Liver (tissue), 9 donors: ENCODE measurements around the gene COL12A1. TPM values are rescaled to one million over a fixed set of nuclear protein-coding genes. Genes with fewer than 3 reads are reported as not detected.

Experiments
- DNase-seq: peaks from one replicate; pipeline ENCODE4 v3.0.0-alpha.2; 2017; ENCODE audit warnings: low spot score
- H3K27ac ChIP-seq, 2 donors: one replicate each; pipeline ENCODE4 v1.7.0; 2013; ENCODE audit warnings: inconsistent platforms in 2 of 2, low read length in 2 of 2, control low read depth in 1 of 2, low read depth in 1 of 2, mild to moderate bottlenecking in 1 of 2
- H3K27me3 ChIP-seq, 4 donors: one replicate each; pipeline versions ENCODE4 v1.6.1 to v1.7.0; 2013; ENCODE audit warnings: low read length in 3 of 4, inconsistent platforms in 1 of 4, mild to moderate bottlenecking in 1 of 4, moderate library complexity in 1 of 4; ENCODE audit not compliant: control insufficient read depth in 4 of 4, insufficient read depth in 4 of 4
- H3K36me3 ChIP-seq, 4 donors: one replicate each; pipeline versions ENCODE4 v1.6.1 to v1.7.0; 2013; ENCODE audit warnings: low read length in 3 of 4, mild to moderate bottlenecking in 3 of 4, low read depth in 1 of 4, moderate library complexity in 1 of 4; ENCODE audit not compliant: control insufficient read depth in 4 of 4, insufficient read depth in 3 of 4
- H3K4me1 ChIP-seq, 4 donors: one replicate each; pipeline versions ENCODE4 v1.6.1 to v1.7.0; 2013; ENCODE audit warnings: low read length in 3 of 4, mild to moderate bottlenecking in 3 of 4, moderate library complexity in 1 of 4; ENCODE audit not compliant: control insufficient read depth in 4 of 4, insufficient read depth in 4 of 4
- H3K4me3 ChIP-seq, 3 donors: one replicate each; pipeline versions ENCODE4 v1.6.1 to v1.7.0; 2013; ENCODE audit warnings: low read length in 3 of 3, control low read depth in 1 of 3, low read depth in 1 of 3, mild to moderate bottlenecking in 1 of 3
- H3K9ac ChIP-seq, 2 donors: one replicate each; pipeline ENCODE4 v1.7.0; 2013; ENCODE audit warnings: low read length in 2 of 2, mild to moderate bottlenecking in 2 of 2, moderate library complexity in 2 of 2, control low read depth in 1 of 2, low read depth in 1 of 2
- H3K9me3 ChIP-seq, 4 donors: one replicate each; pipeline versions ENCODE4 v1.6.1 to v1.7.0; 2013; ENCODE audit warnings: low read length in 3 of 4; ENCODE audit not compliant: control insufficient read depth in 4 of 4
- EGR1 ChIP-seq, 2 donors: IDR thresholded peaks; 2 replicates each; pipeline ENCODE4 v1.6.1; 2016 to 2018; ENCODE audit warnings: antibody characterized with exemption in 2 of 2, low read depth in 2 of 2
- FOXA1 ChIP-seq: IDR thresholded peaks from 2 replicates; pipeline ENCODE4 v1.6.1; 2016; ENCODE audit warnings: antibody characterized with exemption
- FOXA2 ChIP-seq: IDR thresholded peaks from 2 replicates; pipeline ENCODE4 v1.6.1; 2016; ENCODE audit warnings: antibody characterized with exemption
- GABPA ChIP-seq, 2 donors: IDR thresholded peaks in 1 of 2; conservative IDR thresholded peaks in 1 of 2; 2 replicates each; pipeline ENCODE4 v1.6.1; 2016; ENCODE audit warnings: antibody characterized with exemption in 2 of 2, mild to moderate bottlenecking in 1 of 2, moderate library complexity in 1 of 2
- HNF4A ChIP-seq, 2 donors: conservative IDR thresholded peaks; 2 replicates each; pipeline ENCODE4 v1.6.1; 2016; ENCODE audit warnings: antibody characterized with exemption in 2 of 2, mild to moderate bottlenecking in 2 of 2
- HNF4G ChIP-seq: IDR thresholded peaks from 2 replicates; pipeline ENCODE4 v1.6.1; 2016; ENCODE audit warnings: antibody characterized with exemption
- JUND ChIP-seq, 2 donors: IDR thresholded peaks; 2 replicates each; pipeline ENCODE4 v1.6.1; 2016; ENCODE audit warnings: antibody characterized with exemption in 2 of 2
- NR2F2 ChIP-seq: IDR thresholded peaks from 2 replicates; pipeline ENCODE4 v1.6.1; 2016; ENCODE audit warnings: antibody characterized with exemption
- RAD21 ChIP-seq, 2 donors: IDR thresholded peaks; 2 replicates each; pipeline ENCODE4 v1.6.1; 2016; ENCODE audit warnings: antibody characterized with exemption in 2 of 2, mild to moderate bottlenecking in 2 of 2
- SP1 ChIP-seq: IDR thresholded peaks from 2 replicates; pipeline ENCODE4 v1.6.1; 2018; ENCODE audit warnings: antibody characterized with exemption, mild to moderate bottlenecking
- TAF1 ChIP-seq: conservative IDR thresholded peaks from 2 replicates; pipeline ENCODE4 v1.6.1; 2016; ENCODE audit warnings: antibody characterized with exemption, mild to moderate bottlenecking
- YY1 ChIP-seq: IDR thresholded peaks from 2 replicates; pipeline ENCODE4 v1.6.1; 2016; ENCODE audit warnings: antibody characterized with exemption, mild to moderate bottlenecking
- WGBS: extraction: QIAGEN DNeasy Blood & Tissue Kit; methylation state at CpG from one replicate; pipeline ENCODE4 v1.1.7; 2013; 5-methylcytosine and 5-hydroxymethylcytosine counted together
- polyA plus RNA-seq, 2 donors: library from polyadenylated mRNA; stranded (reverse) in 1 of 2; unstranded in 1 of 2; fragments of 200-250 nt in 1 of 2; fragments of >200 nt in 1 of 2; fragmentation: Nextera tagmentation in 1 of 2; extraction: Ambion mirVana in 1 of 2; gene quantifications; one replicate each; pipeline versions ENCODE4 v1.2.1 to v1.2.3, GENCODE V29; 2013 to 2015
- total RNA-seq, 2 donors: library from RNA; depleted of rRNA; stranded (reverse); fragments of >200 nt; gene quantifications; one replicate each; pipeline ENCODE4 v1.2.3, GENCODE V29; 2014
- TF ChIP-seq, protein P1 (sequence below): IDR thresholded peaks from 2 replicates; pipeline ENCODE4 v1.6.1; 2016; ENCODE audit warnings: antibody characterized with exemption
- TF ChIP-seq, protein P2 (sequence below): fragments of 150-350 bp; IDR thresholded peaks from 2 replicates; pipeline ENCODE4 v1.5.1; 2017; ENCODE audit warnings: improper control_type of control experiment, low read depth, low read length; ENCODE audit not compliant: missing input control
- TF ChIP-seq, protein P3 (sequence below): IDR thresholded peaks from 2 replicates; pipeline ENCODE4 v1.6.1; 2016; ENCODE audit warnings: antibody characterized with exemption
- TF ChIP-seq, protein P4 (sequence below): IDR thresholded peaks from 2 replicates; pipeline ENCODE4 v1.6.1; 2016; ENCODE audit warnings: antibody characterized with exemption
- TF ChIP-seq, protein P5 (sequence below): IDR thresholded peaks from 2 replicates; pipeline ENCODE4 v1.6.1; 2016; ENCODE audit warnings: antibody characterized with exemption, mild to moderate bottlenecking
- donor health status: healthy.
- donor health status: healthy.
- donor health status: healthy.
- donor health status: healthy.
- donor health status: healthy.

Gene COL12A1
- total and polyA plus RNA-seq, 4 donors: 0.15 to 5.1 (median 1.8) TPM

DNA sequence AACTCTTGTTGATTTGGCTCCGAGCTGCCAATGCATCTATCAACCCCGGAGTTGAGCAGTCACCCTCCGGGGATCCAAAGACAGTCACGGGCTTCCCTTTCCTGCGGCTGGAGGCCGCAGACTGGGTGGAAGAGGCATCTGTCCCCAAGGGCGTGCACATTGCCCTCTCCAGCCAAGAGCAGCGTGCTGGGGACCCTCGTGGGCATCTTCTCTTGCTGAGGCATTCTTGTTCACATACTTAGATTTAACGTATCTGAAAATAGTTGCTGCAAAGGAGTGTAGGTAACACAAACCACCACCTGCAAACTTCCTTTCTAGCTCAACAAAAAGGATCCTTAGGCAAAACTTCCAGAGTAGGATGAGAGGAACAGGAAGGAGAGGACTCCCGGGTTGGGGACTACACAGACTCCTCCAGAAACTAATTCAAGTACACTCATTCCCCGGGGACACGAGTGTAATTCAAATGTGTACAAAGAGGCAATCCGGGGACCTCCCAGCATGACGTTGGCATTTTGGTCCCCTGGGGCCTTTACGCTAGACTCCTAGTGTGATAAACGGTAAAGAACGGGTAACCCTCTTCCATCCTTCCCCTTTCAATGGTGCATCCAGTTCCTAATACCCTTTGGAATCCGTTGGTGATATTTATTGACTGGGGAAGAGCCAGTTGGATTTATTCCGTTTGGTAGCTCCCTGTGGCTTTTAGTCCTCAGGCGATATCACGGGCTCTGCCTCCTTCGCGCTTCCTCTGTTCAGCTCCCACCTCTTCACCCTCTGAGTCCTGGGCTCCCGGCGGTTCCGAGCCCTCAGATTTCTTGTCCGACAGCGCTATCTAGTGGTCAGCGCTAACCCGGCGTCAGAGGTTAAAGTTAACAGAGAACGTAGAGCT lies 2.7 kb upstream of the COL12A1 start:
- Histone ChIP-seq H3K27ac (no peak overlapping the region), H3K27me3 (peaks cover 0 to 18% (median 7%) of the 10 kb centered on the region in 4 donors), H3K36me3 (no peaks in the 10 kb centered on the region), H3K9me3 (no peaks in the 10 kb centered on the region), H3K9ac (peak overlapping the region in 1 of 2 donors; percentile 1), H3K4me1 (peaks cover 14 to 51% (median 32%) of the 10 kb centered on the region in 4 donors), H3K4me3 (peak overlapping the region in 1 of 3 donors; percentile 48)
- WGBS: 4% methylated on average over 33 of the region's 33 CpGs
- TF ChIP-seq FOXA2: no peak
- TF ChIP-seq GABPA (IDR thresholded peaks at IDR 0.05 in 1 of 2, conservative IDR thresholded peaks at IDR 0.05 in 1 of 2): no peak
- TF ChIP-seq, protein P1, sequence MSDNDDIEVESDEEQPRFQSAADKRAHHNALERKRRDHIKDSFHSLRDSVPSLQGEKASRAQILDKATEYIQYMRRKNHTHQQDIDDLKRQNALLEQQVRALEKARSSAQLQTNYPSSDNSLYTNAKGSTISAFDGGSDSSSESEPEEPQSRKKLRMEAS: no peak
- no peak for TF ChIP-seq JUND (IDR thresholded peaks at IDR 0.05)
- TF ChIP-seq, protein P2, sequence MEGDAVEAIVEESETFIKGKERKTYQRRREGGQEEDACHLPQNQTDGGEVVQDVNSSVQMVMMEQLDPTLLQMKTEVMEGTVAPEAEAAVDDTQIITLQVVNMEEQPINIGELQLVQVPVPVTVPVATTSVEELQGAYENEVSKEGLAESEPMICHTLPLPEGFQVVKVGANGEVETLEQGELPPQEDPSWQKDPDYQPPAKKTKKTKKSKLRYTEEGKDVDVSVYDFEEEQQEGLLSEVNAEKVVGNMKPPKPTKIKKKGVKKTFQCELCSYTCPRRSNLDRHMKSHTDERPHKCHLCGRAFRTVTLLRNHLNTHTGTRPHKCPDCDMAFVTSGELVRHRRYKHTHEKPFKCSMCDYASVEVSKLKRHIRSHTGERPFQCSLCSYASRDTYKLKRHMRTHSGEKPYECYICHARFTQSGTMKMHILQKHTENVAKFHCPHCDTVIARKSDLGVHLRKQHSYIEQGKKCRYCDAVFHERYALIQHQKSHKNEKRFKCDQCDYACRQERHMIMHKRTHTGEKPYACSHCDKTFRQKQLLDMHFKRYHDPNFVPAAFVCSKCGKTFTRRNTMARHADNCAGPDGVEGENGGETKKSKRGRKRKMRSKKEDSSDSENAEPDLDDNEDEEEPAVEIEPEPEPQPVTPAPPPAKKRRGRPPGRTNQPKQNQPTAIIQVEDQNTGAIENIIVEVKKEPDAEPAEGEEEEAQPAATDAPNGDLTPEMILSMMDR: peak; percentile 88
- no peak for TF ChIP-seq TAF1
- peak; percentile 95 for TF ChIP-seq RAD21 (IDR thresholded peaks at IDR 0.05)
- TF ChIP-seq, protein P3, sequence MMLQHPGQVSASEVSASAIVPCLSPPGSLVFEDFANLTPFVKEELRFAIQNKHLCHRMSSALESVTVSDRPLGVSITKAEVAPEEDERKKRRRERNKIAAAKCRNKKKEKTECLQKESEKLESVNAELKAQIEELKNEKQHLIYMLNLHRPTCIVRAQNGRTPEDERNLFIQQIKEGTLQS: no peak
- peak; percentile 83 for DNase-seq

DNA sequence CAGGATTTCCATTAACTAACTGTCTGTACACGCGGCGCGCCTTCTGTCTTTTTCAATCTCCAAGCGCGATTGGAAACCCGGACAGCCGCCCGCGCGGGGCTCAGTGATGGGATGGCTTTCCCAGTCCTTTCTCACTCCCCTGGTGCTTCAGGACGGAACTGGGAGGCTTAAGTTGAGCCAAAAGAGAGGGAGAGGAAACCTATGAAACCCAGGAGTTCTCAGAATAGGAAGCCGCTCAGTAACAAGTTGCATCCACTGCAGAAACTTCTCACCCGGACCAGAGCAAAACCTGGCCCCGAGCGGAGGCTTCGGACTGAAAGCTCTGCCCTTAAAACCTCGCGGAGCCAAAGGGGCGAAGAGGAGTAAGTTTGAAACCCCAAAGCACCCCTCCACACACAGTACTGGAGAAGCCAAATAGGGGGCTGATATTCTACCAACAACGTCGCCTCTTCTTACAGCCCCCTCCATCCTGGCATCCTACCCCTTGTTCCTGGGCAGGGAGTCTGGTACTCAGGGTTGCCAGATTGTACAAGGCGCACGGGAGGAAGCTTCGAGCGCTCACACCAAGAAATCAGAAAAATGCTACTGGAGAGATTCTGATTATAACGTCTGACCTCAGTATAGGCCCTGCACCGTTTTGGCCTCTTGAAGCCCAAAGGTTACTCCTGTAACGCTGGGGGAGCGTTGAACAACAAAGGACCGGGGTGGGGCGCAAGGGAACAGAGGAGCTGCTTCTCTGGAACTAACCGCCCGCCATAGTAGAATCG lies 906 bp upstream of the COL12A1 start:
- Histone ChIP-seq H3K4me1 (peaks cover 18 to 52% (median 33%) of the 10 kb centered on the region in 4 donors), H3K36me3 (no peaks in the 10 kb centered on the region), H3K9ac (no peak overlapping the region), H3K27me3 (peaks cover 0 to 26% (median 11%) of the 10 kb centered on the region in 4 donors), H3K27ac (no peak overlapping the region), H3K4me3 (peak overlapping the region in 1 of 3 donors; percentile 16), H3K9me3 (no peaks in the 10 kb centered on the region)
- WGBS: 10% methylated on average over 35 of the region's 35 CpGs
- no peak for DNase-seq
- TF ChIP-seq HNF4A (conservative IDR thresholded peaks at IDR 0.05) (no peak), YY1 (no peak), SP1 (no peak), FOXA2 (no peak), RAD21 (IDR thresholded peaks at IDR 0.05) (no peak), GABPA (IDR thresholded peaks at IDR 0.05 in 1 of 2, conservative IDR thresholded peaks at IDR 0.05 in 1 of 2) (no peak), HNF4G (no peak), EGR1 (IDR thresholded peaks at IDR 0.05; ENCODE audit: low read depth in 2 of 2) (no peak), JUND (IDR thresholded peaks at IDR 0.05) (no peak), NR2F2 (no peak), FOXA1 (no peak)
- TF ChIP-seq, protein P4, sequence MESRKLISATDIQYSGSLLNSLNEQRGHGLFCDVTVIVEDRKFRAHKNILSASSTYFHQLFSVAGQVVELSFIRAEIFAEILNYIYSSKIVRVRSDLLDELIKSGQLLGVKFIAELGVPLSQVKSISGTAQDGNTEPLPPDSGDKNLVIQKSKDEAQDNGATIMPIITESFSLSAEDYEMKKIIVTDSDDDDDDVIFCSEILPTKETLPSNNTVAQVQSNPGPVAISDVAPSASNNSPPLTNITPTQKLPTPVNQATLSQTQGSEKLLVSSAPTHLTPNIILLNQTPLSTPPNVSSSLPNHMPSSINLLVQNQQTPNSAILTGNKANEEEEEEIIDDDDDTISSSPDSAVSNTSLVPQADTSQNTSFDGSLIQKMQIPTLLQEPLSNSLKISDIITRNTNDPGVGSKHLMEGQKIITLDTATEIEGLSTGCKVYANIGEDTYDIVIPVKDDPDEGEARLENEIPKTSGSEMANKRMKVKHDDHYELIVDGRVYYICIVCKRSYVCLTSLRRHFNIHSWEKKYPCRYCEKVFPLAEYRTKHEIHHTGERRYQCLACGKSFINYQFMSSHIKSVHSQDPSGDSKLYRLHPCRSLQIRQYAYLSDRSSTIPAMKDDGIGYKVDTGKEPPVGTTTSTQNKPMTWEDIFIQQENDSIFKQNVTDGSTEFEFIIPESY: no peak
- TF ChIP-seq, protein P5, sequence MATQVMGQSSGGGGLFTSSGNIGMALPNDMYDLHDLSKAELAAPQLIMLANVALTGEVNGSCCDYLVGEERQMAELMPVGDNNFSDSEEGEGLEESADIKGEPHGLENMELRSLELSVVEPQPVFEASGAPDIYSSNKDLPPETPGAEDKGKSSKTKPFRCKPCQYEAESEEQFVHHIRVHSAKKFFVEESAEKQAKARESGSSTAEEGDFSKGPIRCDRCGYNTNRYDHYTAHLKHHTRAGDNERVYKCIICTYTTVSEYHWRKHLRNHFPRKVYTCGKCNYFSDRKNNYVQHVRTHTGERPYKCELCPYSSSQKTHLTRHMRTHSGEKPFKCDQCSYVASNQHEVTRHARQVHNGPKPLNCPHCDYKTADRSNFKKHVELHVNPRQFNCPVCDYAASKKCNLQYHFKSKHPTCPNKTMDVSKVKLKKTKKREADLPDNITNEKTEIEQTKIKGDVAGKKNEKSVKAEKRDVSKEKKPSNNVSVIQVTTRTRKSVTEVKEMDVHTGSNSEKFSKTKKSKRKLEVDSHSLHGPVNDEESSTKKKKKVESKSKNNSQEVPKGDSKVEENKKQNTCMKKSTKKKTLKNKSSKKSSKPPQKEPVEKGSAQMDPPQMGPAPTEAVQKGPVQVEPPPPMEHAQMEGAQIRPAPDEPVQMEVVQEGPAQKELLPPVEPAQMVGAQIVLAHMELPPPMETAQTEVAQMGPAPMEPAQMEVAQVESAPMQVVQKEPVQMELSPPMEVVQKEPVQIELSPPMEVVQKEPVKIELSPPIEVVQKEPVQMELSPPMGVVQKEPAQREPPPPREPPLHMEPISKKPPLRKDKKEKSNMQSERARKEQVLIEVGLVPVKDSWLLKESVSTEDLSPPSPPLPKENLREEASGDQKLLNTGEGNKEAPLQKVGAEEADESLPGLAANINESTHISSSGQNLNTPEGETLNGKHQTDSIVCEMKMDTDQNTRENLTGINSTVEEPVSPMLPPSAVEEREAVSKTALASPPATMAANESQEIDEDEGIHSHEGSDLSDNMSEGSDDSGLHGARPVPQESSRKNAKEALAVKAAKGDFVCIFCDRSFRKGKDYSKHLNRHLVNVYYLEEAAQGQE: no peak
- TF ChIP-seq, protein P1: no peak
- TF ChIP-seq, protein P3: no peak
- TF ChIP-seq, protein P2: no peak
